GM21367 (cell line): ENCODE measurements around the gene ATOSA.
A peak's percentile ranks its signal among the peaks of the same experiment; 100 is the strongest.

Experiments used
- ATAC-seq: cut with Tn5 transposase; IDR thresholded peaks from one replicate; pipeline ENCODE4 v1.9.1; 2021; ENCODE audit not compliant: unreplicated experiment

The ATOSA gene

GRCh38 chr15:52689562-52689961 is 10.4 kb upstream of the ATOSA start:
- no peak for ATAC-seq

GRCh38 chr15:52683580-52683979 is 4.4 kb upstream of the ATOSA start:
- ATAC-seq, result peak; percentile 50

GRCh38 chr15:52682781-52683180 is 3.6 kb upstream of the ATOSA start:
- peak; percentile 19 for ATAC-seq

- no peak for ATAC-seq
Observed at GRCh38 chr15:52682200-52682599, 3.0 kb upstream of the ATOSA start.

GRCh38 chr15:52681441-52681840 is 2.3 kb upstream of the ATOSA start:
- no peak for ATAC-seq

- ATAC-seq, result no peak
Observed at GRCh38 chr15:52680761-52681160, 1.6 kb upstream of the ATOSA start.

GRCh38 chr15:52680041-52680391 is 828 bp upstream of the ATOSA start:
- no peak for ATAC-seq

GRCh38 chr15:52678468-52679231 is 538 bp downstream of the ATOSA start:
- ATAC-seq, result peak; percentile 8

GRCh38 chr15:52677593-52678467 is 1.4 kb downstream of the ATOSA start:
- peak; percentile 20 for ATAC-seq

GRCh38 chr15:52674831-52675230 is 4.4 kb downstream of the ATOSA start:
- no peak for ATAC-seq

- ATAC-seq, result no peak
Observed at GRCh38 chr15:52673734-52674133, 5.5 kb downstream of the ATOSA start.

GRCh38 chr15:52673312-52673711 is 5.9 kb downstream of the ATOSA start:
- no peak for ATAC-seq

GRCh38 chr15:52672661-52673060 is 6.5 kb downstream of the ATOSA start:
- no peak for ATAC-seq

GRCh38 chr15:52670087-52670486 is 9.1 kb downstream of the ATOSA start:
- no peak for ATAC-seq

GRCh38 chr15:52668133-52668532 is 11.1 kb downstream of the ATOSA start:
- no peak for ATAC-seq

GRCh38 chr15:52667597-52667996 is 11.6 kb downstream of the ATOSA start:
- ATAC-seq, result no peak

- no peak for ATAC-seq
Observed at GRCh38 chr15:52663536-52664294, 15.5 kb downstream of the ATOSA start.

- no peak for ATAC-seq
Observed at GRCh38 chr15:52661909-52662308, 17.3 kb downstream of the ATOSA start.

- ATAC-seq, result no peak
Observed at GRCh38 chr15:52660192-52660591, 19.0 kb downstream of the ATOSA start.

GRCh38 chr15:52658955-52659354 is 20.2 kb downstream of the ATOSA start:
- peak; percentile 78 for ATAC-seq

- ATAC-seq, result no peak
Observed at GRCh38 chr15:52657338-52657737, 21.9 kb downstream of the ATOSA start.

GRCh38 chr15:52656412-52656811 is 22.8 kb downstream of the ATOSA start:
- no peak for ATAC-seq
